Prostate gland (tissue), 2 donors: ENCODE results near the gene ZXDC.

Experiments
- POLR2A ChIP-seq: fragments of 450-650 bp; IDR thresholded peaks from one replicate; pipeline ENCODE4 v1.6.1; 2016; ENCODE audit warnings: antibody characterized with exemption, mild to moderate bottlenecking
- TF ChIP-seq, protein P1 (sequence below), 4 experiments: fragments of 200-600 bp in 2 of 4; fragments of 450-650 bp in 2 of 4; sonication (generic) in 2 of 4; IDR thresholded peaks; 1 replicate in 3 of 4; 2 replicates in 1 of 4; pipeline ENCODE4 v1.5.1; 2016 to 2019; ENCODE audit warnings: antibody characterized with exemption in 4 of 4, mild to moderate bottlenecking in 2 of 4, moderate library complexity in 2 of 4

DNA sequence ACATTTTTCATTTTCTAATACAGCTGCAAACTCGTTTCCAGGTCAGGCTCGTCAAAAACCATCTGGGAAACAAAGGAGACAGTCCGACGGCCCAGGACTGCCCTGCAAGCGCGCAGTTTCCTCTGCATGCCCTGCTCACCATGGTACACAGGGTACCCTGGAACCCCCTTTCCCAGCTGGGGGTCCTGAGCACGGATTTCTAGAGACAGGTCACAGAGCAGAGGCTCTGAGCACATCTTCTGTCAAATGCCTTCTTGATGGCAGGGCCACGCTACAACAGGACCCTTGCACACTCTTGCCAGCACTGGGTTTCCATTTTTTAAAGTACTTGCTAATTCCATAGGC, 8.1 kb downstream of the ZXDC start:
- TF ChIP-seq, protein P1, sequence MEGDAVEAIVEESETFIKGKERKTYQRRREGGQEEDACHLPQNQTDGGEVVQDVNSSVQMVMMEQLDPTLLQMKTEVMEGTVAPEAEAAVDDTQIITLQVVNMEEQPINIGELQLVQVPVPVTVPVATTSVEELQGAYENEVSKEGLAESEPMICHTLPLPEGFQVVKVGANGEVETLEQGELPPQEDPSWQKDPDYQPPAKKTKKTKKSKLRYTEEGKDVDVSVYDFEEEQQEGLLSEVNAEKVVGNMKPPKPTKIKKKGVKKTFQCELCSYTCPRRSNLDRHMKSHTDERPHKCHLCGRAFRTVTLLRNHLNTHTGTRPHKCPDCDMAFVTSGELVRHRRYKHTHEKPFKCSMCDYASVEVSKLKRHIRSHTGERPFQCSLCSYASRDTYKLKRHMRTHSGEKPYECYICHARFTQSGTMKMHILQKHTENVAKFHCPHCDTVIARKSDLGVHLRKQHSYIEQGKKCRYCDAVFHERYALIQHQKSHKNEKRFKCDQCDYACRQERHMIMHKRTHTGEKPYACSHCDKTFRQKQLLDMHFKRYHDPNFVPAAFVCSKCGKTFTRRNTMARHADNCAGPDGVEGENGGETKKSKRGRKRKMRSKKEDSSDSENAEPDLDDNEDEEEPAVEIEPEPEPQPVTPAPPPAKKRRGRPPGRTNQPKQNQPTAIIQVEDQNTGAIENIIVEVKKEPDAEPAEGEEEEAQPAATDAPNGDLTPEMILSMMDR (IDR thresholded peaks at IDR 0.05): no peak
- TF ChIP-seq POLR2A: no peak
